ENCODE measurements around the gene OSM.

The OSM gene

GRCh38 chr22:30212996-30213441 is 53.6 kb downstream of the OSM start:
- H3K27ac Mint-ChIP-seq = peak overlapping the region; percentile 71

More at GRCh38 chr22:30212996-30213441, 53.6 kb downstream of the OSM start:
- H3K36me3 Mint-ChIP-seq = no peaks in the 10 kb centered on the region
- ATAC-seq = no peak
- H3K4me1 Mint-ChIP-seq = peaks cover 18% of the 10 kb centered on the region
- no peak overlapping the region for H3K4me3 Mint-ChIP-seq
- no peaks in the 10 kb centered on the region for H3K9me3 Mint-ChIP-seq
- DNase-seq (ENCODE audit: low spot score in 2 of 2) = no peak
